C4-2B (cell line): ENCODE measurements around the gene AP1S3.

Experiments used
- CTCF ChIP-seq: fragments of 450-650 bp; conservative IDR thresholded peaks from 2 replicates; pipeline ENCODE4 v1.5.1; 2017; ENCODE audit warnings: mild to moderate bottlenecking
- ZFX ChIP-seq: fragments of 450-650 bp; IDR thresholded peaks from 2 replicates; pipeline ENCODE4 v1.6.1; 2017

GRCh38 chr2:223786236-223786635 is 51.1 kb downstream of the AP1S3 start:
- TF ChIP-seq CTCF (no peak), ZFX (no peak)
